Neural progenitor cell (in vitro differentiated cells): Measurements from ENCODE around the gene UBE4A.

Experiments
- EZH2 ChIP-seq: fragments of 200-600 bp; sonication (generic); IDR thresholded peaks from 2 replicates; pipeline ENCODE4 v1.6.1; 2017; ENCODE audit warnings: antibody characterized with exemption, mild to moderate bottlenecking, moderate library complexity
- TF ChIP-seq, protein P1 (sequence below): fragments of 200-600 bp; sonication (generic); IDR thresholded peaks from 2 replicates; pipeline ENCODE4 v1.5.1; 2017; ENCODE audit warnings: antibody characterized with exemption, mild to moderate bottlenecking

- TF ChIP-seq, protein P1, sequence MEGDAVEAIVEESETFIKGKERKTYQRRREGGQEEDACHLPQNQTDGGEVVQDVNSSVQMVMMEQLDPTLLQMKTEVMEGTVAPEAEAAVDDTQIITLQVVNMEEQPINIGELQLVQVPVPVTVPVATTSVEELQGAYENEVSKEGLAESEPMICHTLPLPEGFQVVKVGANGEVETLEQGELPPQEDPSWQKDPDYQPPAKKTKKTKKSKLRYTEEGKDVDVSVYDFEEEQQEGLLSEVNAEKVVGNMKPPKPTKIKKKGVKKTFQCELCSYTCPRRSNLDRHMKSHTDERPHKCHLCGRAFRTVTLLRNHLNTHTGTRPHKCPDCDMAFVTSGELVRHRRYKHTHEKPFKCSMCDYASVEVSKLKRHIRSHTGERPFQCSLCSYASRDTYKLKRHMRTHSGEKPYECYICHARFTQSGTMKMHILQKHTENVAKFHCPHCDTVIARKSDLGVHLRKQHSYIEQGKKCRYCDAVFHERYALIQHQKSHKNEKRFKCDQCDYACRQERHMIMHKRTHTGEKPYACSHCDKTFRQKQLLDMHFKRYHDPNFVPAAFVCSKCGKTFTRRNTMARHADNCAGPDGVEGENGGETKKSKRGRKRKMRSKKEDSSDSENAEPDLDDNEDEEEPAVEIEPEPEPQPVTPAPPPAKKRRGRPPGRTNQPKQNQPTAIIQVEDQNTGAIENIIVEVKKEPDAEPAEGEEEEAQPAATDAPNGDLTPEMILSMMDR, result no peak
- no peak for TF ChIP-seq EZH2
These were observed 47.1 kb upstream of the UBE4A start for GRCh38 chr11:118312328-118312727.
